HG03521 (cell line): ENCODE results near the gene GRHL1.

Experiments
- ATAC-seq: cut with Tn5 transposase; IDR thresholded peaks from one replicate; pipeline ENCODE4 v1.9.1; 2021; ENCODE audit warnings: mild to moderate bottlenecking, moderate library complexity; ENCODE audit not compliant: unreplicated experiment

Gene GRHL1

DNA sequence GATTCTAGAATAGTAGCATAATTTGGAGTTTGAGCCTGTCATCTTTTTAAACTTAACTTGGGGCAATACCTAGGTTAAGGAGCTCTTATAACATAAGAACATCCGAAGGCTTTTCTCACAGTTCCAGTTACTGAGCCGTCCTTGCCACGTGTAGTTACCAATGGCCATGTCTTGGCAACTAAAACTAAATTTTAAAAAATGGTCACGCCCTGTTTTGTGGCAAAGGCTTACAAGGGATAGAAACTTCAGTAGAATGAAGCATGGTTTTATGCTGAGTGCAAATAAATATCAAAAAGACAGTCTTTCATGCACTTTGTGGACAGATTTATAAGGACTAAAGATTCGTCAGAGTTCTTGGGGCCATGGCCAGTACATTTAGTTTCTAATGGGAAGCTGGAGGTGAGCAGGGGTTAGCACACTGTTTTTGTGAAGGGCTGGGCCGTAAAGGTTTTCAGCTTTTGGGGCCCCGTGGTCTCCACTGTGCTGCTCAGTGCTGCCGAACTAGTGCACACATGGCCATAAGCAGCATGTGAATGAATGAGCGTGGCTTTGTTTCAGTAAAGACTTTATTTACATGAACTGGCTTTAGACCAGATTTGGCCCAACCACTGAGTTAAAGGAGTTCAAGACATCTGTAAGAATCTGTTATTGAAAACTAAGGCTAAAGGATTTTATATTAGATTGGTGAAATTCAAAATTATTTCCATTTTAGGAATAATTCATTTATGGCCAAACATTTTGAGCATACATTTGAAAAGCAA is 41.1 kb downstream of the GRHL1 start:
- ATAC-seq = no peak

DNA sequence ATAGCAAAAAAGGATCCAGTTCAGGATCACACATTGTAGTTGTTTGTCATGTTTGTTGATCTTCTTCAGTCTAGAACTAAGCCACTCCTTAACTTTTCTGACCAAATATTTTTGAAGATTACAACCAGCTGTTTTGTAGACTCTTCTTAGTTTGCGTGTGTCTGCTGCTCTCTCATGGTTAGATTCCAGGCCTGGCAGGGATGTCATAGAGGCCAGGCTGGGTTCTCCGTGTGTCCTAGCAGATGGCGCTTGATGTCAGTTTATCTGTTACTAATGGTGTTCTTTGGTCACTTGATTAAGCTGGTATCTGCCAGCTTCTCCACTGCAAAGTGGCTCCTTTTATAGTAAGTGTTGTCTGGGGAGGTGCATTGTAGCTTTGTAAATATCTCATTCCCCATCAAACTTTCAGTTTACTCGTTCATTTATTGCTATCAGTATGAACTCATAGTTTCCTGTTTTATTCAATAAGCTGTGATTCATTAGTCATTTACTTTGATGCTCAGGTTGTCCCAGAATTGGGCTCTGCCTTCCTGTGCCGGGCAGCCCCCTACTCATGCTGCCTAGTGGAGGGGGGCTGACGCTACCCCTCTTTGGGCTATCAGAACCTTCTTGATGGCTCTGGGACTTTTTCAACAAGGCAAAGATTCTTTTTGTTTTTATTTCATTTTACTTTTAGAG is 42.1 kb downstream of the GRHL1 start:
- ATAC-seq = no peak

DNA sequence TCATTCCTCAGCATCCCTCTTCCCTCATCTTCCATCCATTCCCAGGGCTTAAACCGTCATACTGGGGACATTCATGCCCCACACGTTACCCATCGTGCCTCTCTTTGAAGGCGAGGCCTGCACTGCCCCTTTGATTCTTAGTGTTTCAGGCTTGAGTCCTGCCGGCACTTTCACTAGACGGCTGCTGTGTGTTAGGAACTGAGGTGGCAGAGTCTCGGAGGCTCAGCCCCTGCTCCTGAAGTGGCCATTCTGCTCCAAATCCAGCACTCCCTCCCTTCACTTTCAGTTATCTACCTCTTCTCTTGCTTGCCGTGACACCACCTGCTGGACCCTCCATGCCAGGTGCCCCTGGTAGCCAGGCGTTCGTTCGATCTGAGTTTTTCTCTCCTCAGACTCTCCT is 43.0 kb downstream of the GRHL1 start:
- no peak for ATAC-seq

DNA sequence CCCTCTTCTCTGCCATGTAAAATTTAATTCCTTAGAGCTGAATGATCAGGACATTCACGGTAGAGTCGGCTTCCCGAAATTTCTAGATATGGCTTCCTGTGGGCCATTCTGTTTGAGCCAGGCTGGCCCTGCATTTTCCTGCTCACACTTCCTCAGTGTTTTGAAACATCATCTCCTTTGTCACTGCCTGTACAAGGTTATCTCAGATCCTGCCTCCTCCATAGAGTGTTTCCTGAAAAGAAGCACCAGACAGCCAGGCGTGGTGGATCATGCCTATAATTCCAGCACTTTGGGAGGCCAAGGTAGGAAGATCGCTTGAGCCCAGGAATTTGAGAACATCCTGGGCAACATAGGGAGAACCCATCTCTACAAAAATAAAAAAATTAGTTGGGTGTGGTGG is 43.6 kb downstream of the GRHL1 start:
- no peak for ATAC-seq

- ATAC-seq = no peak
Observed at GRCh38 chr2:9996321-9996720, 44.8 kb downstream of the GRHL1 start.

DNA sequence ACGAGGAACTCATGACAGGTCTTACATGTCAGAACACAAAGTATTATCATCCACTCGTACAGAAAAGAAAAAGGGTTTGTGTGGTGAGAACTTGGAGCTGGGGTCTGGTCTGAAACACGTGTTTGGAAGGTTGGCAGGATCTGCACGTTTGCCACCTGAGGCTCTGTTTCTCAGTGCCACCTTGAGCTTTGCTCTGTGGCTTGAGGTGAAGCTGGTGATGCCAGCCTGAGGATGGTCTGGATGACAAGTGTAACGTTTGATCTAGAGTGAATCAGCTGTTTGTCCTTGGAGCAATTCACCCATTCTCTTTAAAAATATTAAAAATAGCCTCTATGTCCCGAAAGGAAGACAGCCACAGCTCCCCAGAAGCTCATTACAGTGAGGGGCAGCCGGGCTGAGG is 46.4 kb downstream of the GRHL1 start:
- no peak for ATAC-seq

DNA sequence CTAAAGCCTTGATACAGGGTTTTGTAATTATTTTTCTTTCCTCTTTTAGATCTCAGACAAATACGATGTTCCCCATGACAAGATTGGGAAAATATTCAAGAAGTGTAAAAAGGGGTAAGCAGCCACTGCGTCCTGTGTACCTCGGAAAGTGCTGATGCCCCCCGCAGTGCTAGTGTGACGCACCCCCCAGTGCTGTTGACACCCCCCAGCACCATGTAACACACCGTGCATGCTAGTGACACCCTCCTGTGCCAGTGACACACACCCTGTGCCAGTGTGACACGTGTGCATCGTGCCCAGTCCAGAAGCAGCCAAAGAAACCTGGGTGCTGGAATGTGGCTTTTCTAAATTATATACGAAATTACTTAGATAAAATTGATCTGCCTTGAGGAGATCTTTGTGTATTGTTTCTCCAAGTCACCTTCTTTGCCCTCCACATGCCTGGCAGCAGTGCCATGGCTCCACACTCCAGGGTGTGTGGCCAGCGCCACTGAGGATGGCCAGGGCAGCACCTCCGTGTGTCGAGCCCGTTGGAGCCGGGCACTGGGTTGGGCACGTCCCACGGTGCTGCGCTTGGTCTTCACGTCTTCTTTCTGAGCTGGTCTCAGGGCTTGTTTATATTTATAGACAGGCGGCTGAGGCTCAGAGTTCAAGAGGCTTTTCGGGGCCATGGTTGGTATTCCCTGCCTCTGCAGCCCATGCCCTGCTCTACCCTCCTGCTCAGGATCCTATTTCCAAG is 47.6 kb downstream of the GRHL1 start:
- ATAC-seq = no peak

- no peak for ATAC-seq
Observed at GRCh38 chr2:9999693-10000092, 48.2 kb downstream of the GRHL1 start.

DNA sequence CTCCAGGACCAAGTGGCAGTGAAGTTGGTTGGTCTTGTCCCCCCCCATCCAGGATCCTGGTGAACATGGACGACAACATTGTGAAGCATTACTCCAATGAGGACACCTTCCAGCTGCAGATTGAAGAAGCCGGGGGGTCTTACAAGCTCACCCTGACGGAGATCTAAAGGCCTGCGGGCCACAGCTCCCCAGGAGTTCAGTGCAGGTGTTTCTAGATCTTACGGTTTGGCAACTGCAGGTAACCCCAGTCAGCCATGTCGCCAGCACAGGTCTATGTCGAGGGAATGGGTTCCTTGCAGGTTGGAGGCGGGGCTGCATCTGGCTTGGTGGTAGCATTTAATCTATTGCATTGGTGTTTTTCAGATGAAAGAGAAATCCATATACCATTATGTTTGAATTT is 49.0 kb downstream of the GRHL1 start:
- no peak for ATAC-seq

GRCh38 chr2:10001586-10001985 is 50.1 kb downstream of the GRHL1 start:
- ATAC-seq = no peak

DNA sequence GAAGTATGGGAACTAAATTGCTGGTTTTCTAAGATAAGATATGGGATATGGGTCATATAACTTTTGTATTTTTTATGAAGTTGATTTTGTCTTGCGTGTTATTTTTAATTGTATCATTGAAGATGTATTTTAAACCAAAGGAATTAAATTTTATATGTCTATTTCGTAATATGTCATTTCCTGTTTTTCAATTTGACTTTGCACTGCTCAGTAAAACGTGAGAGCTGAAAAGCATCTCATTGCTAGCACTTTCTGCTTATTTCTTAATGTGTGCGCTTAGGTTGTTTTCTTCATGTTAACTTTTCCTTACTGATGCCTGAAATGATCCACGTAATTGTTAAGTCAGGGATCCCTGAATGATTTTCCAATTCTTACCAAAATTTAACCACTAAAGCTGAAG is 50.6 kb downstream of the GRHL1 start:
- no peak for ATAC-seq

DNA sequence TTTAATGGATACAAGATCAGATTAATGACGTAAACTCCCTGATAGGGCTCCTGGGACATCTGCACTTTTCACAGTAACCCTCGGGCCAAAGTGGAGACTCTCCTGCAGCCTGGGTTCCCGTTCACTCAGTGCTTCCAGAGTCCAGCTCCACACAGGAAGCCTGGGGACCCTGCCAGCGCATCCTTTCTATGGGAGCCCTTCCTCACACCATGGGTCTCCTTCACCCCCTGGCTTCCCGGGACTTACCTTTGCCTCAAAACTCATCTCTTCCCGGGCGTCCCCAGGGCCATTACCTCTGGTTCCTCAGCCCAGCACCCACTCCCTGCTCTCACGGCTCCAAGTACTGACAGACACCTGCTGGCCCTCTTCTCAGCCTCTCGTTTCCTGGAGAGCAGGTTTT is 51.2 kb downstream of the GRHL1 start:
- ATAC-seq = no peak

DNA sequence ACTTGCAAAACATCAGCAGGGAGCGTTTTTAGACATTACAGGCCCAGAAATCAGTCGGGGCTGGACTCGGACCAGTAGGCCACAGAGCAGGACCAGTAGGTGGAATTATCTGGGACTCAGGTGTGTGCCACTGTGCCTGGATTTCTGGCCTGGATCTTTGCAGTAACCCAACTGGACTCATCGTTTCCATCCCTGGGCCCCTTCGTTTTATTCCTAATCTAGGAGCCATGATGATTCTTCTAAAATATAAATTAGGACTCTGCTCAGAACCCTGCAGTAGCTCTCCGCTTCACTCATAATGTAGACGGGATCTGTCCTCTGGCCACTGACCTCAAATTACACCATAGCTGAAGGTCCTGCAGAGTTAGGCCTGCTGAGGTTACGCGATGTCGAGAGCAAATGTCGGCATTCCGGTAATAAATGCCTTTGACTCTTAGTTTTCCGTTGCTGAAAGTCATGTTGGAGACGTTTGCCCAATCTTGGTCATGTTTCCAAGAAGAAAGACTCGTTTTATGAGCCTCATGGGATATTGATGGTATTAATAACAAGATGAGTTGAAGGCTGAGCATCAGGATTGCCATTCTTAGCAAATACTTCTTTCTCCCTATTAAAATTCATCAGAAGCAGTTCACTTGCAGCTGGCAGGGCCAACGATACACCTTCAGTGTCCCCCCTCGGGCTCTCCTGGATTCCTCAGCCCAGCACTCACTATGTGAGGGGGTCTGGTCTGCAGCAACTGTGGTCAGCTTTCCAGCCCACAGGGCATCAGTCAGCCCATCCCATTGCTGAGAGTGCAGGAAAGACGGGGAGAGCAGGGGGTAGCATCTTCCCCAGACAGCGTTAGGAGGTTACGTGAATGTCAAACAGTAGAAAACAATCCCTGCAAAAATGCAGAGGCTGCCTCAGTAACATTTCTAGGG is 52.0 kb downstream of the GRHL1 start:
- no peak for ATAC-seq

GRCh38 chr2:10004401-10004800 is 52.9 kb downstream of the GRHL1 start:
- ATAC-seq = no peak

GRCh38 chr2:10004836-10005235 is 53.3 kb downstream of the GRHL1 start:
- ATAC-seq = no peak

DNA sequence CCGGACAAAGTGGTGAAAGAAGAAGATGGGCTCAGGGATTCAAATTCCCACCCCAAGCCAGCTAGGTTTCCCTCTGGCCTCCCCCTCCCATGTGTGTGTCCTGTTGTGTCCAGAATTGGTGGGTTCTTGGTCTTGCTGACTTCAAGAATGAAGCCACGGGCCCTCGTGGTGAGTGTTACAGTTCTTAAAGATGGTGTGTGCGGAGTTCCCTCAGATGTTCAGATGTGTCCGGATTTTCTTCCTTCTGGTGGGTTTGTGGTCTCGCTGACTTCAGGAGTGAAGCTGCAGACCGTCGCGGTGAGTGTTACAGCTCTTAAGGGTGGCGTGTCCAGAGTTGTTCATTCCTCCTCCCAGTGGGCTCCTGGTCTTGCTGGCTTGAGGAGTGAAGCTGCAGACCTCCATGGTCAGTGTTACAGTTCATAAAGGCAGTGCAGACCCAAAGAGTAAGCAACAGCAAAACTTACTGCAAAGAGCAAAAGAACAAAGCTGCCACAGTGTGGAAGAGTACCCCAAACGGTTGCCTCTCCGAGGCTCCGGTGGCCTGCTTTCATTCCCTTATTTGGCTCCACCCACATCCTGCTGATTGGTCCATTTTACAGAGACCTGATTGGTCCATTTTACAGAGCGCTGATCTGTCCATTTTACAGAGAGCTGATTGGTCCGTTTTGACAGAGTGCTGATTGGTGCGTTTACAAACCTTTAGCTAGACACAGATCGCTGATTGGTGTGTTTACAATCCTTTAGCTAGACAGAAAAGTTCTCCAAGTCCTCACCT is 54.2 kb downstream of the GRHL1 start:
- ATAC-seq = no peak

- no peak for ATAC-seq
Observed at GRCh38 chr2:10006236-10007161, 55.0 kb downstream of the GRHL1 start.

DNA sequence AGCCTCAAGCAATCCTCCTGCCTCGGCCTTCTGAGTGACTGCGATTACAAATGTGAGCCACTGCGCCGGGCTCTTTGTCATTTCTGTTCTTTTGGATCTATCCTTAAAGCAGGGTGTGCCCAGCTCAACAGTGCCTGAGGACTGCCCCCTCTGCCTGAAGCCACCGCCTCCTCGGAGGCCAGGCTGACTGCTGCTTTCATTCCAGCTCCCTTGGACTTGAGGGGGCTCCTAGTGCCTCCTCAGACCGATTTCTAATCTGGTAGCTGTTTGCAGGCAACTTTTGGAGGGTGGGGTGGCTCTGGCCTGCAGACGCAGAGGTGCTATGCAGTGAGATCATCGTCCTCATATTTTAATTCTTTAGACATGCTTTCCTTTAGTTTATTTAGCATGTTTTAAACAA is 55.9 kb downstream of the GRHL1 start:
- no peak for ATAC-seq
